Pancreas (tissue), 10 donors: ENCODE data around the gene FHIT. TPM values are rescaled to one million over a fixed set of nuclear protein-coding genes. Genes with fewer than 3 reads are reported as not detected.

Experiments used
- ATAC-seq, 4 donors: fragments of 200-7000 bp; cut with Tn5 transposase; one replicate each; pipeline versions ENCODE4 v1.8.0 to v1.9.1; 2020; ENCODE audit warnings: mild to moderate bottlenecking in 4 of 4, moderate library complexity in 4 of 4
- DNase-seq, 6 donors: peaks; one replicate each; pipeline ENCODE4 v3.0.0-alpha.2; 2020
- FAIRE-seq: peaks from 2 replicates; lab custom pipeline; 2012; peaks lifted over from hg19 to GRCh38; lab: Jason Lieb, UNC
- H3K27ac ChIP-seq, 4 donors: fragments of 200-600 bp; sonication (generic); 1 replicate in 3 of 4; 2 replicates in 1 of 4; pipeline versions ENCODE4 v1.5.0 to v1.8.0; 2020
- H3K27me3 ChIP-seq, 4 donors: fragments of 200-600 bp; one replicate each; pipeline ENCODE4 v1.8.0; 2021
- H3K36me3 ChIP-seq, 3 donors: fragments of 200-600 bp; sonication (generic) in 1 of 3; one replicate each; pipeline versions ENCODE4 v1.5.0 to v1.8.0; 2020 to 2021
- H3K4me1 ChIP-seq, 3 donors: fragments of 200-600 bp; one replicate each; pipeline ENCODE4 v1.8.0; 2021
- H3K4me3 ChIP-seq, 4 donors: fragments of 200-600 bp; sonication (generic) in 2 of 4; one replicate each; pipeline versions ENCODE4 v1.5.0 to v1.8.0; 2020 to 2021
- H3K9me3 ChIP-seq, 4 donors: fragments of 200-600 bp; one replicate each; pipeline ENCODE4 v1.8.0; 2021
- CTCF ChIP-seq, 4 donors: fragments of 200-600 bp; sonication (generic) in 3 of 4; IDR thresholded peaks; one replicate each; pipeline versions ENCODE4 v1.5.0 to v1.8.0; 2021; ENCODE audit warnings: antibody characterized with exemption in 4 of 4
- WGBS, 2 donors: extraction: QIAGEN DNeasy Blood & Tissue Kit; methylation state at CpG; one replicate each; pipeline ENCODE4 v1.1.7; 2013; 5-methylcytosine and 5-hydroxymethylcytosine counted together
- intact Hi-C, 3 donors: fragments of 100-400 bp; cut with DNase I; formaldehyde crosslinking; loops; one replicate each; pipeline versions ENCODE4 v1.11.1 to v1.14.2; 2022
- polyA plus RNA-seq, 2 donors: library from polyadenylated mRNA; stranded (reverse); fragments of 200-250 nt; gene quantifications; one replicate each; pipeline ENCODE4 v1.2.3, GENCODE V29; 2013
- total RNA-seq, 6 donors: library from RNA; stranded (reverse); fragmentation: NEBNext Ultra II Directional in 4 of 6; extraction: Animal tissue kit (Norgen Biotek cat#: 25700) in 4 of 6; gene quantifications; one replicate each; pipeline versions ENCODE4 v1.2.1 to v1.2.4, GENCODE V29; 2021 to 2023
- donor health status: healthy with polysubstance abuse.
- donor health status: DM: no; HTN: no; CAD: no; lungs with moderate emphysema.
- donor health status: DM: no; HTN: no; CAD: no.
- donor health status: control.
- donor health status: control.
- donor health status: Bipolar disorder and iron deficiency.
- donor health status: DM: yes; HTN: yes; CAD: no.
- donor health status: DM: no; HTN: no; CAD: no.
- donor health status: DM: no; HTN: no; CAD: no.
- donor health status: DM: yes; HTN: yes; CAD: no.

Gene FHIT
- total and polyA plus RNA-seq, 8 donors, result 4.8 to 15.7 (median 8.0) TPM

GRCh38 chr3:59990915-59991314 is 1260.3 kb downstream of the FHIT start:
- H3K4me3 ChIP-seq, result no peak overlapping the region
- H3K27me3 ChIP-seq, result no peaks in the 10 kb centered on the region
- DNase-seq (no peak), ATAC-seq (no peak), FAIRE-seq (no peak)
- no peak for TF ChIP-seq CTCF (IDR thresholded peaks at IDR 0.05)
- H3K9me3 ChIP-seq, result no peaks in the 10 kb centered on the region
- H3K36me3 ChIP-seq, result no peaks in the 10 kb centered on the region
- intact Hi-C loops, result no loop called here
- H3K4me1 ChIP-seq, result no peaks in the 10 kb centered on the region
- no peak overlapping the region for H3K27ac ChIP-seq
- WGBS, 2 donors, result 95% methylated on average over 2 of the region's 2 CpGs

- Histone ChIP-seq H3K4me1 (no peaks in the 10 kb centered on the region), H3K9me3 (no peaks in the 10 kb centered on the region), H3K27me3 (no peaks in the 10 kb centered on the region), H3K27ac (no peak overlapping the region), H3K4me3 (no peak overlapping the region), H3K36me3 (no peaks in the 10 kb centered on the region)
- ATAC-seq (no peak), FAIRE-seq (no peak), DNase-seq (no peak)
- intact Hi-C loops, result no loop called here
- no peak for TF ChIP-seq CTCF (IDR thresholded peaks at IDR 0.05)
- 79 to 96% methylated on average over 3 of the region's 3 CpGs for WGBS, 2 donors
These were observed 1268.7 kb downstream of the FHIT start for GRCh38 chr3:59982510-59982909.

- intact Hi-C loops, result no loop called here
- H3K27me3 ChIP-seq, result no peaks in the 10 kb centered on the region
- H3K4me1 ChIP-seq, result no peaks in the 10 kb centered on the region
- H3K9me3 ChIP-seq, result no peaks in the 10 kb centered on the region
- H3K36me3 ChIP-seq, result no peaks in the 10 kb centered on the region
- no peak overlapping the region for H3K4me3 ChIP-seq
- TF ChIP-seq CTCF (IDR thresholded peaks at IDR 0.05), result no peak
- WGBS, 2 donors, result 67 to 71% methylated on average over 6 of the region's 6 CpGs
- no peak overlapping the region for H3K27ac ChIP-seq
- FAIRE-seq (no peak), ATAC-seq (no peak), DNase-seq (no peak)
These were observed 1269.9 kb downstream of the FHIT start for GRCh38 chr3:59981377-59981776.

- TF ChIP-seq CTCF (IDR thresholded peaks at IDR 0.05), result no peak
- Histone ChIP-seq H3K36me3 (no peaks in the 10 kb centered on the region), H3K4me1 (no peaks in the 10 kb centered on the region), H3K9me3 (no peaks in the 10 kb centered on the region), H3K27me3 (no peaks in the 10 kb centered on the region), H3K4me3 (no peak overlapping the region), H3K27ac (no peak overlapping the region)
- FAIRE-seq (no peak), ATAC-seq (no peak), DNase-seq (no peak)
- 27 to 34% methylated on average over 2 of the region's 2 CpGs for WGBS, 2 donors
- intact Hi-C loops, result no loop called here
These were observed 1270.7 kb downstream of the FHIT start for GRCh38 chr3:59980576-59980975.

GRCh38 chr3:59979542-59979941 is 1271.7 kb downstream of the FHIT start:
- ATAC-seq, result no peak
- no peak for FAIRE-seq
- H3K4me3 ChIP-seq, result no peak overlapping the region
- intact Hi-C loops, result no loop called here
- no peaks in the 10 kb centered on the region for H3K9me3 ChIP-seq
- TF ChIP-seq CTCF (IDR thresholded peaks at IDR 0.05), result no peak
- no peak for DNase-seq
- 92% methylated on average over 6 of the region's 6 CpGs for WGBS, 2 donors
- H3K36me3 ChIP-seq, result no peaks in the 10 kb centered on the region
- no peak overlapping the region for H3K27ac ChIP-seq
- no peaks in the 10 kb centered on the region for H3K4me1 ChIP-seq
- no peaks in the 10 kb centered on the region for H3K27me3 ChIP-seq
